ENCODE results near the gene PTPRO.

- no peak for TF ChIP-seq CTCF (IDR thresholded peaks at IDR 0.05)
- TF ChIP-seq POLR2A (IDR thresholded peaks at IDR 0.05): no peak
Observed at GRCh38 chr12:15439459-15439858, 117.2 kb downstream of the PTPRO start.

Measured in body of pancreas (tissue), 4 donors.